ENCODE results near the gene ZNF891. TPM values are rescaled to one million over a fixed set of nuclear protein-coding genes. Genes with fewer than 3 reads are reported as not detected.

ZNF891 gene
- total RNA-seq, 2 donors from 2014 or later = 1.4 to 1.6 TPM

GRCh38 chr12:133080026-133080367 lies 50.1 kb downstream of the ZNF891 start:
- ATAC-seq = peak; percentile 88
- intact Hi-C loops (cut with DNase I, micrococcal nuclease) = no loop called here
- DNase-seq = peak; percentile 98 to 100

DNA sequence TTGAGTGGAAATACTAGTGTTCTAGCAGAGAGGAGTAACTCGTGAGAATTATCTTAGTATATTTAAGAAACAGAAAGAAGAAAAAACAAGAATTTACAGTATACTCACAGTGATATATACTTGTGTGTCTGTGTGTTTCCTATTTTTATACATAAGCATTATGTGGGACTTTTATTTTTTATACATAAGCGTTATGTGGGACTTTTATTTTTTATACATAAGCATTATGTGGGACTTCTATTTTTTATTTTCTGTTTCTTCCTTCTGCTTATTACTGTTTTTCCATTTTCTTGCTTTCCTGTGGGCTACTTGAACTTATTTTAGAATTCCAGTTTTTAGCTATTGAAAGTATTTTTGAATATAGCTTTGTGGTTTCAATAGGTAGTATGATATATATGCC lies 56.2 kb downstream of the ZNF891 start:
- intact Hi-C loops (cut with DNase I, micrococcal nuclease) = no loop called here
- no peak for DNase-seq
- no peak for ATAC-seq

GRCh38 chr12:133063556-133063955 lies 66.5 kb downstream of the ZNF891 start:
- intact Hi-C loops (cut with DNase I, micrococcal nuclease) = no loop called here
- ATAC-seq (no peak), DNase-seq (no peak)

- ATAC-seq (no peak), DNase-seq (no peak)
- intact Hi-C loops (cut with DNase I, micrococcal nuclease) = no loop called here
Observed at GRCh38 chr12:133061954-133062353, 68.1 kb downstream of the ZNF891 start.

GRCh38 chr12:133058203-133059113 lies 71.6 kb downstream of the ZNF891 start:
- ATAC-seq (no peak), DNase-seq (no peak)
- intact Hi-C loops (cut with DNase I, micrococcal nuclease) = no loop called here

- no peak for DNase-seq
- intact Hi-C loops (cut with DNase I, micrococcal nuclease) = no loop called here
- no peak for ATAC-seq
Observed at GRCh38 chr12:133057446-133057845, 72.6 kb downstream of the ZNF891 start.

Other genes with a start within 250 kb of the ZNF891 start
- 10 to 100 TPM; 50.4 to 58.2 TPM for gene CHFR, start 242.7 kb downstream of the ZNF891 start, total RNA-seq
- gene ZNF605, start 174.0 kb downstream of the ZNF891 start, total RNA-seq = 10 to 100 TPM in 1 of 2 donors, 1 to 10 TPM in 1; 8.6 to 10.8 TPM
- gene ZNF26, start 143.9 kb downstream of the ZNF891 start, total RNA-seq = 1 to 10 TPM; 8.4 to 8.5 TPM
- gene ZNF84, start 92.8 kb downstream of the ZNF891 start, total RNA-seq = 10 to 100 TPM; 12.8 to 16.9 TPM
- 10 to 100 TPM; 10.6 to 11.6 TPM for gene ZNF140, start 49.4 kb downstream of the ZNF891 start, total RNA-seq
- gene ZNF10, start 353 bp upstream of the ZNF891 start, total RNA-seq = 1 to 10 TPM; 3.5 to 7.5 TPM
- 10 to 100 TPM; 13.0 to 15.7 TPM for gene ZNF268, start 51.2 kb upstream of the ZNF891 start, total RNA-seq
- gene ANHX, start 105.6 kb upstream of the ZNF891 start, total RNA-seq = not detected